COLO668 (cell line): ENCODE data around the gene ROPN1L.
"Not testable (repeated sequence)": the region's sequence is repeated elsewhere in the genome, so short reads cannot be mapped to it uniquely, and the experiment has no call there.

Experiments used
- DNase-seq: peaks from one replicate; lab custom pipeline; 2025; ENCODE audit not compliant: unreplicated experiment; lab: John Stamatoyannopoulos, UW

ROPN1L gene

DNA sequence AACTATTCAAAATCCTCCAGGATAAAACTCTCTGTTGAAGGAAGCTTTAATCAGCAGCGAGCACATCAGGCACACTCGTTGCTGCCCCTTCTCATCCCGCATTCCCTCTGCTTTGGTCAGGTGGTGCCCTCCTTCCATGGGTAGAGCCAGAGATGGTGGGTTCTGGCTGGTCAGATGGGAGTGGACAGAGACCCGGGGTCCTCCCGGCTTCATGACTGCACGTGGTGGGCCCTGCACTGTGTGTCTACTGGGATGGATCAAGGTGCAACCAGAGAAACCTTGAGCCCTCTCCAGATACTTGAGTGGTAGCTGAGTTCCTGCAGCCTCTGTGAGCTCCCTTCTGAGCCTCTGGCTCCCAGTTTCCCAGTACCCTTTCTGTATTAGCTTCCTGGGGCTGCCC, 36.3 kb downstream of the ROPN1L start:
- DNase-seq: no peak

DNA sequence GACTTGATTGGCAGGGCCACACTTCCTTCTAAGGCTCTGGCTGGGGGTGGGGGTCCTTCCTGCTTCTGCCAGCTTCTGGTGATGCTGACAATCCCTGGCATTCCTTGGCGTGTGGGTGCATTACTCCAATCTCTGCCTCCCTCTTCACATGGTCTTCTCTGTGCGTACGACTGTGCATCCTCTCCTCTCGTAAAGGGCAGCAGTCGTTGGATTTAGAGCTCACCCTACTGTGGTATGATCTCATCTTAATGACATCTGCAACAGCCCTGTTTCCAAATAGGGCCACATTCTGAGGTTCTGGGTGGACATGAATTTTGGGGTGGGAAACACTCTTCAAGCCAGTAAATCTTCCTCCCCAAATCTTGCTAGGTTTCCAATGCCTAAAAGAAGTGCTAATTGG, 36.8 kb downstream of the ROPN1L start:
- no peak for DNase-seq

DNA sequence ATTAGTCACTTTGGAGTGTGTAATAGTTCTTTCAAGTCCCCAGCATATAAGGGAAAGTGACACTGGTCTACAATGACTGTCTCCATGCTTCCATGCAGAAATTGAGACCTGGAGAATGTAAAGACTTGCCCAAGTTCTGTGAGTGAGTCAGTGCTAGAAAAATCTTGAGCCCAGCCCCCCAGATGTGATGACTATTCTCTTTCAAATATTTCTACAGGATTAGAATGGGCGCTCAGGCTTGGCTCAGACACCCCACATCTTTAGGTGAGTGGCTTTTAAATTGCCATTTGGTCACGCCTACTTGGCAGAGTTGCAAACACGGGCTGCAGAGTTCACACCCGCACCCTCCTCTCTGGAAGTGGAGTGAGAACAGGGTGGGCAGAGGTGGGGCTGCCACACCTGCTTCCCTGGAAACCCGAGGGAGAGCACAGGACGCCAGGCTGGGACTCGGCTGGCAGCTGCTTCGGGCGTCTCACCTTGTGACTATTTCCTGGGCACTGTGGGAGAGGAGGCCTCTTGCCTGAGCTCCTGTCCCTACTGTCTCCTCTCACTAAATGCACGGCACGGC, 37.6 kb downstream of the ROPN1L start:
- DNase-seq: peak; percentile 20

DNA sequence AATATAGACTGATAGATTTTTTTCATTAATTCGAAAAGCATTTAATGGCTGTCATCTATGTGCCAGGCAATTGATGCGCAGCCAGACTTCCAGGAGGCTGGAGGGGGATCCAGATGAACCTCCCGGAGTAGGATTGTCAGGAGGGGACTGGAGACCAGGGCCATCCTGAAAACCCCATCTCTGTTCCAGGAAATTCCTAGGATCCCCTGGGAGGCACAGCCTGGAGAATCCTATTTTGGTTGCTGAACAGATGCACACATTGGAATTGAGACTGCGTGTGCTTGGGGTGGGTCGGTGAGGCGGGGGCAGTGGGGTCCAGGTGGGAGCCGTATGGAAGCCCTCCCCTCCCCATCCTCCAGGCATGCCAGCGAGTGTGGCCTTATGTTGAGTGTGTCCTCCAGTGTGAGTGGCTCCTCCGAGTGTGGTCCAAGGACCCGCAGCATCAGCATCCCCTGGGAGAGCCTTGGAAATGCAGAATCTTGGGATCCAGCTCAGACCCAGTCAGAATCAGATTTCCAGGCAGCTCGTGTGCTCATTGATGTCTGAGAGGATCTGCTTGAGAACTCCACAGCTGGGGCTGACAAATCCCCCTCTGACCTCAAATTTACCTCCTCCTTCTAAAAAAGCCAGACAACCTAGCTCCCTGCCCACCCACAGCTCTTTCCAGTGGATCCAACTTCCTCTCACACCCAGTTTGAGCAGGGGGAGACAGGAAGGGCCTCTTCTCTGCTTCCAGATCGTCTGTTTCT, 38.7 kb downstream of the ROPN1L start:
- no peak for DNase-seq

- DNase-seq: no peak
Measured at GRCh38 chr5:10481241-10481935, 39.7 kb downstream of the ROPN1L start.

DNA sequence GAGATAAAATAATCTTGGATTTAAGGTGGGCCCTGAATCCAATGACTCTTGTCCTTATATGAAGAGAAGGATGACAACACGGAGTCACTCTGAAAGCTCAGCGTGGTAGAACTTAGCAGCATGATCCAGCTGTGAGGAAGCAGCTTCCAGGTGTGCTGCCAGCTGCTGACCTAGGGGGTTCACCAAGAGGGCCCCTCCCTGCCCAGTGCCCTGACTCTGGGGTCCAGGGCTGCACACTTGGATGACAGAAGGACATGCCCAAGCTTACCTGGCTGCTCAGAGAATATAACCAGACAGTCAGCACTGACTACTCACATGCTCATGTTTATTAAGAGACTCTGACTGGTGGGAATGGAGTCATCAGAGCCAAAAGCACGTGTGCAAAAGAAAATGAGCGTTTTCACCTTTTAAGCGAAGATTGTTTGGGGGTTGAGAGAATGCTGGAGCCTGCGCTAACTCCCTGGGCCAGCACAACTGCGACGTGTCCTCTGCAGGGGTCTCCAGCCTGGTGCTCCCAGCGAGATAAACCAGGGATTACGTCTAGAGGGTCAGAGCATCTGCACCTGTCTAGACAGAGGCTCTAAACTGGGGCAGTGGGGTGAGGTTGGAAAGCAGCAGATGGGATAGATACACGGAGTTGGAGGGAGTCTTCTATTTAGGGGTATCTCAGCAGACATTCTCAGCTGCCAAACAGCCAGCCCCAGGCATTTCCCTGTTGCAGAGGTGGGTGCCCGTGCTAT, 41.3 kb downstream of the ROPN1L start:
- DNase-seq: no peak

DNA sequence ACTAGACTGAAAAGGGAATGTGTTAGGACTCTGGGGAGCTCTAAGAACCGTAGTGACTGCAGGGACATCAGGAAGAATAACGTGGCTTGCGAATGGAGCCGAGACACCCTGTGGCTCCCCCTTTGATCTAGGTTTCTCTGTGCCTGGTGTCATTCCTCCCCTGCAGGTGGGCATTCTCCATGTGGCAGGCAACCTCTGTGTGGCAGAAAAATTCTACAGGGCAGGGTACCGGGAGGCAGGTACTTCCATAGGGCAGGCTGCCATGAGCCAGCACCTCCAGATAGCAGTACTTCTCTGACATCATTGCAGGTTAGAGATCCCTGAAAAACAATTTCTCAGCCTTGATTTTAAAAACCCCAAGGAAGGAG, 43.1 kb downstream of the ROPN1L start:
- no peak for DNase-seq

DNA sequence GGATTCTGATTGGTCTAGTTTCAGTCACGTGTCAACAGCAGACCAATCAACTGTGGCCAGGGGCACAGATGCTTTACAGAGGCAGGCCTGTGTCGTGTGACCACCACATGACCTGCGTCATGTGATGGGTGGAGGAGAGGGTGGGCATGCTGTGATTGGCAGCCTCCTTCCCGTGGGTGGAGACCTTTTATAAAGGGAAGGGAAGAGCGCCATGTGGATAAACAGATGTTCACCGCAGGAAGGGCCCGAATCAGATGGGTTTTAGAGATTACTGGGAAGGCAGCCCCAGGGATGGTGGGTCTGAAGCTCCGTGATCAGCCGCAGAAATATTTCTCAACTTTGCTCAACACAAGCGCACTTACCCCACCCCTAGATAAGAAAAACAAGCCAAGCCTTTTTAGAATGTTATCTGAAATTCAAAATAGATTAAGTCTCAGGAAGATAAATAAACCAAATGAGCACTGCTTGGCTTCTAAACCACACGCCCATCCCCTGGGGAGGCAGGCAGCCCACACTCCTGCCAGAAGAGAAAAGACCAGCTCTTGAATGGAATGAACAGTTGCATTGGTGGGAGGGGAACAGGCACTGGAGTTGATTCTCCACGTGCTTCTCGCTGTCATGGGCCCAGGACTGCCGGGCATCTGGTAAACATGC, 43.6 kb downstream of the ROPN1L start:
- no peak for DNase-seq

- no peak for DNase-seq
Measured at GRCh38 chr5:10485897-10486296, 44.2 kb downstream of the ROPN1L start.

GRCh38 chr5:10486511-10487344, 45.0 kb downstream of the ROPN1L start:
- no peak for DNase-seq

DNA sequence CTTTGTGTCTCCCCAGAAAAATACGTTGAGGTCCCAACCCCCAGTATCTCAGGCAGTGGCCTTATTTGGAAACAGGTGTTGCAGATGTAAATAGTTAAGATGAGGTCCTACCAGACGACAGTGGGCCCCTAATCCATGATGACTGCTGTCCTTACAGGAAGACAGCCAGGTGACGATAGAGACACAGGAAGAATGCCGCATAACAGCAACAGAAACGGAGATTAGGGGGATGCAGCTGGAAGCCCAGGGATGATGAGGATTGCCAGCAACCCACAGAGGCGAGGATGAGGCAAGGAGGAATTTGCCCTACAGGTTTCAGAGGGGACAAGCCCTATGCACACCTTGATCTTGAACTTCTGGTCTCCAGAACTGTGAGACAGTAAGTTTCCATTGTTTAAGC, 46.5 kb downstream of the ROPN1L start:
- DNase-seq: no peak

DNA sequence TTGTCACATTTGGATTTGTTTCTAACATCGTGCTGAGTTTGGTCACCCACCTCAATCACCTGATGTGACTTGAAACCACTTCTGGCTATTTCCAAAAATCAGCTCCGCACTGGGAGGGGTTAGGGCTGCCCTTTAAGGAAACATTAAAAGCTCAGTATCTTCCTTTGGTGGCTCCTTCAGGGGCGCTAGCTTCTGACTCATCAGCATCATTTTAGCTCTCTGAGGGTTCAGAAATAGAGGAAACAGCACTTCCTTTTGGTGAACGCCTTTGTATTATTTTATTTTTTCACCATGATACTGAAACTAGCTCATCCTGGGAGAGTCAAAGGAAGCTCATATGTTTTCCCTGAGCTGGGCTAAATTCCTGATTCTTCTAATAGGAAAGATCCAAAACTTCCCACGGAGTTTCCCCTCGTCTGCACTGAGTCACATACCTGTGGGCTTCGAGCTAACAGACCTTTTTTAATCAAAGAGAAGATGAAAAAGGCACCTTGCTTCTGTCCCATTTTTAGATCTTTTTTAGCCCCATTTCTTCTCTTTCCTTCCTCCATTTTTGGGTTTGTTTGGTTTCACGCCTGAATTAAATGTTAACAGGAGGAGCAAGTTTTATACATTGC, 48.2 kb downstream of the ROPN1L start:
- DNase-seq: no peak

GRCh38 chr5:10490927-10491672, 49.4 kb downstream of the ROPN1L start:
- DNase-seq: no peak

- DNase-seq: no peak
Measured at GRCh38 chr5:10491673-10492026, 50.0 kb downstream of the ROPN1L start.

DNA sequence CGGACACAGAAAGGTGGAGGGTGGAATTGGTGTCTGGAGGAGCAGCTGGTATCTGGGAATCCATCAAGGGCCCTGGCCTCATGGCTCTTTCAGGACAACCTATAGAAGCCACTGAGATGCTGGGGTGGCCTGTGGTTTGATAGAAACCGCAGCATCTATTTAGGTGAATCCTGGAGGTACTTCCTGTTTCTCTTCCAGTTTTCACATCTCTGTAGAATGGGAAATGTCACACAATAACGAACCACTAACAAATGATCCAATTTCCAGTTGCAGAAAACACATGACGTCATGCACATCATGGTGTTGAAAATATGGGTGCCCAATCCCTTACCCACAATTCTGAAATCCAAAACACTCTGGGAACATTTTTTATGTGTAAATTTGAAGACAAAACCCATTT, 52.2 kb downstream of the ROPN1L start:
- DNase-seq: no peak

- DNase-seq: not testable (repeated sequence)
Measured at GRCh38 chr5:10494497-10494896, 52.8 kb downstream of the ROPN1L start.

DNA sequence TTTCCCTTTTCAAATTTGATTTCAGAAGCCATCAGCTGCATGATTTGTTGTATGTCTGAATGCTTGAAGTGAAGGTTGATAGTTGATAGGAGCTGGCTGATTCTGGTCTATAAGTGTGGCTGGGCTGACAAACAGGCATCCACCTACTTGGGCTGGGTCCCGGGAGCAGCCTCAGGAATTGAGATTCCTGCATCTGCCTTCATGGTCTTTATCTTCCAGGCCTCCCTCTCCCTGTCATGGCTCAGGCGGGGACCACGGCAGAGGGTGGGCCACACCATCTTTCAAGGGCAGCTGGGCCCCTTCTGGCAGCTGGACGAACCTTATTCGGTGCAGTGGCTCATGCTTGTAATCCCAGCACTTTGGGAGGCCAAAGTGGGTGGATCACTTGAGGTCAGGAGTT, 55.9 kb downstream of the ROPN1L start:
- DNase-seq: no peak

DNA sequence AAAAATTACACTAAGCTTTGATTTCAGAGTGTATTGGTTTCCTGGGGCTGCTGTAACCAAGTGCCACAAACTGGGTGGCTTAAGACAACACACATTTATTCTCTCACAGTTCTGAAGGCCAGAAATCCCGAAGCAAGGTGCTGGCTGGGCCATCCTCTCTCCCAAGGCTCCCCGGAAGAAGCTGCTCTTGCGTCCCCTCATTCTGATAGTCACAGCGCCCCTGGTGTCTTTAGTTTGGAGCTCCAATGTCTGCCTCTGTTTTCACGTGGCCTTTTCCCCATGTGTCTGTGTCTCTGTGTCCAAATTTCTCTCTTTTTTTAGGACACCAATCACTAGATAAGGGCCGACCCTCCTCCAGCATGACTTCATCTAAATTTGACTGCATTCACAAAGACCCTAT, 56.7 kb downstream of the ROPN1L start:
- no peak for DNase-seq

- DNase-seq: no peak
Measured at GRCh38 chr5:10499066-10499465, 57.4 kb downstream of the ROPN1L start.
